Measurements from ENCODE around the gene IGLL1. TPM values are rescaled to one million over a fixed set of nuclear protein-coding genes. Genes with fewer than 3 reads are reported as not detected.

The IGLL1 gene
- total RNA-seq, 2 experiments from 2014 or later = not detected

GRCh38 chr22:23553924-23554870 is 25.9 kb downstream of the IGLL1 start:
- intact Hi-C loops (cut with micrococcal nuclease; ENCODE audit: unreplicated experiment) = no loop called here
- no TSS peak for BruUV-seq (replicated peaks)
- Histone ChIP-seq H3K4me2 (ENCODE audit: low read length) (no peak overlapping the region), H3K9me2 (ENCODE audit: insufficient read depth, low read length) (no peaks in the 10 kb centered on the region), H3K27ac (ENCODE audit: low read depth, low read length, poor library complexity, severe bottlenecking) (no peak overlapping the region), H3K4me1 (ENCODE audit: insufficient read depth, low read length, poor library complexity, severe bottlenecking) (no peaks in the 10 kb centered on the region), H4K20me1 (ENCODE audit: insufficient read depth, low read length) (no peaks in the 10 kb centered on the region), H3K4me3 (ENCODE audit: low read depth, low read length, poor library complexity, severe bottlenecking) (no peak overlapping the region), H3K36me3 (ENCODE audit: insufficient read depth, low read length) (no peaks in the 10 kb centered on the region), H2AFZ (ENCODE audit: low read length) (no peak overlapping the region), H3K9me3 (ENCODE audit: low read length) (no peaks in the 10 kb centered on the region), H3K79me2 (ENCODE audit: insufficient read depth, low read depth, low read length) (no peaks in the 10 kb centered on the region)
- CTCF ChIA-PET (ENCODE audit: unreplicated experiment) = no interaction called here
- TF ChIP-seq CTCF (conservative IDR thresholded peaks at IDR 0.05; ENCODE audit: low read length) (no peak), EZH2phosphoT487 (IDR thresholded peaks at IDR 0.05; ENCODE audit: borderline replicate concordance, low read depth, low read length) (no peak)
- no peak for DNase-seq (ENCODE audit: low spot score)
- POLR2A ChIA-PET = no interaction called here

DNA sequence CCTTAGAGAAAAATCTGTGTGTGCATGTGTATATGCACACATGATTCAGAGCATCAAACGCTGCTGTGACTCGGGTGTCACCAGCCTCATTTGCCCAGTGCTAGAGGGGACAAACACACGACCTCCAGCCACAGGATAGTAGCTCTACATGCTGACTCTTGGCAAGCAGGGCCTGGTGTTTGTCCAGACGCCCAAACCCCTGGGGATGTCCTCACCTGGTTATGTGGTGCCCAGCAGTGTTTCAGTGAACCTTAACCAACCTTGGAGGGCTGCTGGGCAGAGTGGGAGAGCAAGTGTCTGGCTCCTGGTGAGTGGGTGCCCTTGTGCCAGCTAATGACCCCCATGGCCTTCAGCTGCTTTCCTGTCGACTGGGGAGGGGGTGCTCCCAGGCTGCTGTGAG is 26.7 kb downstream of the IGLL1 start:
- no peak for TF ChIP-seq EZH2phosphoT487 (IDR thresholded peaks at IDR 0.05; ENCODE audit: borderline replicate concordance, low read depth, low read length)
- TF ChIP-seq CTCF (conservative IDR thresholded peaks at IDR 0.05; ENCODE audit: low read length) = no peak
- H3K9me2 ChIP-seq (ENCODE audit: insufficient read depth, low read length) = no peaks in the 10 kb centered on the region
- no peak overlapping the region for H2AFZ ChIP-seq (ENCODE audit: low read length)
- BruUV-seq (replicated peaks) = no TSS peak
- H3K9me3 ChIP-seq (ENCODE audit: low read length) = no peaks in the 10 kb centered on the region
- H3K36me3 ChIP-seq (ENCODE audit: insufficient read depth, low read length) = no peaks in the 10 kb centered on the region
- intact Hi-C loops (cut with micrococcal nuclease; ENCODE audit: unreplicated experiment) = no loop called here
- H4K20me1 ChIP-seq (ENCODE audit: insufficient read depth, low read length) = no peaks in the 10 kb centered on the region
- H3K4me3 ChIP-seq (ENCODE audit: low read depth, low read length, poor library complexity, severe bottlenecking) = no peak overlapping the region
- no peaks in the 10 kb centered on the region for H3K79me2 ChIP-seq (ENCODE audit: insufficient read depth, low read depth, low read length)
- no peak overlapping the region for H3K27ac ChIP-seq (ENCODE audit: low read depth, low read length, poor library complexity, severe bottlenecking)
- ChIA-PET POLR2A (no interaction called here), CTCF (ENCODE audit: unreplicated experiment) (no interaction called here)
- no peak for DNase-seq (ENCODE audit: low spot score)
- no peaks in the 10 kb centered on the region for H3K4me1 ChIP-seq (ENCODE audit: insufficient read depth, low read length, poor library complexity, severe bottlenecking)
- H3K4me2 ChIP-seq (ENCODE audit: low read length) = no peak overlapping the region

DNA sequence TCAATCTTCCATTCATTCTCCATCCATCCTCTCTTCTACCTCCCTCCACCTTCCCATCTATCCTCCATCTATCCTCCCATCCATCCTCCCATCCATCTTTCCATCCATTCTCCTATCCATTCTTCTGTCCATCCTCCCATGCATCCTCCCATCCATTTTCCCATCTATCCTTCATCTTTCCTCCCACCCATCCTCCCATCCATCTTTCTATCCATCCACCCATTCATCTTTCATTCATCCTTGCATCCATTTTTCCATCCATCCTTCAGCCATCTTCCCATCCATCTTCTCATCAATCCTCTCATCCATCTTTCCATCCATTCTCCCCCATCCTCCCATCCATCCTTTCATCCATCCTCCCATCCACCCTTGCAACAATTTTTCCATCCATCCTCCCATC is 27.5 kb downstream of the IGLL1 start:
- Histone ChIP-seq H3K9me3 (ENCODE audit: low read length) (no peaks in the 10 kb centered on the region), H3K4me3 (ENCODE audit: low read depth, low read length, poor library complexity, severe bottlenecking) (no peak overlapping the region), H2AFZ (ENCODE audit: low read length) (no peak overlapping the region), H3K79me2 (ENCODE audit: insufficient read depth, low read depth, low read length) (no peaks in the 10 kb centered on the region), H3K4me1 (ENCODE audit: insufficient read depth, low read length, poor library complexity, severe bottlenecking) (no peaks in the 10 kb centered on the region), H3K9me2 (ENCODE audit: insufficient read depth, low read length) (no peaks in the 10 kb centered on the region), H3K27ac (ENCODE audit: low read depth, low read length, poor library complexity, severe bottlenecking) (no peak overlapping the region), H4K20me1 (ENCODE audit: insufficient read depth, low read length) (no peaks in the 10 kb centered on the region), H3K36me3 (ENCODE audit: insufficient read depth, low read length) (no peaks in the 10 kb centered on the region), H3K4me2 (ENCODE audit: low read length) (no peak overlapping the region)
- ChIA-PET POLR2A (no interaction called here), CTCF (ENCODE audit: unreplicated experiment) (no interaction called here)
- BruUV-seq (replicated peaks) = no TSS peak
- intact Hi-C loops (cut with micrococcal nuclease; ENCODE audit: unreplicated experiment) = no loop called here
- DNase-seq (ENCODE audit: low spot score) = no peak
- no peak for TF ChIP-seq CTCF (conservative IDR thresholded peaks at IDR 0.05; ENCODE audit: low read length)
- TF ChIP-seq EZH2phosphoT487 (IDR thresholded peaks at IDR 0.05; ENCODE audit: borderline replicate concordance, low read depth, low read length) = no peak
